PC-3 (cell line): ENCODE results near the gene GABRB2.

Experiments used
- EZH2 ChIP-seq: fragments of 300-600 bp; sonication (generic); IDR thresholded peaks from one replicate; pipeline ENCODE4 v1.6.1; 2017; ENCODE audit warnings: antibody characterized with exemption, mild to moderate bottlenecking, low read length; ENCODE audit not compliant: unreplicated experiment
- EZH2phosphoT487 ChIP-seq: fragments of 300-600 bp; sonication (generic); IDR thresholded peaks from 2 replicates; pipeline ENCODE4 v1.6.1; 2018; ENCODE audit warnings: mild to moderate bottlenecking, antibody characterized with exemption, low read length, borderline replicate concordance
- TF ChIP-seq, protein P1 (sequence below): fragments of 300-600 bp; sonication (generic); conservative IDR thresholded peaks from 2 replicates; pipeline ENCODE4 v1.5.1; 2017; ENCODE audit warnings: antibody characterized with exemption, low read depth, mild to moderate bottlenecking, low read length

- TF ChIP-seq, protein P1, sequence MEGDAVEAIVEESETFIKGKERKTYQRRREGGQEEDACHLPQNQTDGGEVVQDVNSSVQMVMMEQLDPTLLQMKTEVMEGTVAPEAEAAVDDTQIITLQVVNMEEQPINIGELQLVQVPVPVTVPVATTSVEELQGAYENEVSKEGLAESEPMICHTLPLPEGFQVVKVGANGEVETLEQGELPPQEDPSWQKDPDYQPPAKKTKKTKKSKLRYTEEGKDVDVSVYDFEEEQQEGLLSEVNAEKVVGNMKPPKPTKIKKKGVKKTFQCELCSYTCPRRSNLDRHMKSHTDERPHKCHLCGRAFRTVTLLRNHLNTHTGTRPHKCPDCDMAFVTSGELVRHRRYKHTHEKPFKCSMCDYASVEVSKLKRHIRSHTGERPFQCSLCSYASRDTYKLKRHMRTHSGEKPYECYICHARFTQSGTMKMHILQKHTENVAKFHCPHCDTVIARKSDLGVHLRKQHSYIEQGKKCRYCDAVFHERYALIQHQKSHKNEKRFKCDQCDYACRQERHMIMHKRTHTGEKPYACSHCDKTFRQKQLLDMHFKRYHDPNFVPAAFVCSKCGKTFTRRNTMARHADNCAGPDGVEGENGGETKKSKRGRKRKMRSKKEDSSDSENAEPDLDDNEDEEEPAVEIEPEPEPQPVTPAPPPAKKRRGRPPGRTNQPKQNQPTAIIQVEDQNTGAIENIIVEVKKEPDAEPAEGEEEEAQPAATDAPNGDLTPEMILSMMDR, result no peak
- TF ChIP-seq EZH2 (no peak), EZH2phosphoT487 (no peak)
These were observed 38.9 kb downstream of the GABRB2 start for GRCh38 chr5:161507591-161507990.
